Measurements from ENCODE around the gene PLEKHA8.

PLEKHA8 gene

GRCh38 chr7:30028749-30029635 lies 780 bp downstream of the PLEKHA8 start:
- DNase-seq (ENCODE audit: insufficient read length, low spot score) = no peak

DNA sequence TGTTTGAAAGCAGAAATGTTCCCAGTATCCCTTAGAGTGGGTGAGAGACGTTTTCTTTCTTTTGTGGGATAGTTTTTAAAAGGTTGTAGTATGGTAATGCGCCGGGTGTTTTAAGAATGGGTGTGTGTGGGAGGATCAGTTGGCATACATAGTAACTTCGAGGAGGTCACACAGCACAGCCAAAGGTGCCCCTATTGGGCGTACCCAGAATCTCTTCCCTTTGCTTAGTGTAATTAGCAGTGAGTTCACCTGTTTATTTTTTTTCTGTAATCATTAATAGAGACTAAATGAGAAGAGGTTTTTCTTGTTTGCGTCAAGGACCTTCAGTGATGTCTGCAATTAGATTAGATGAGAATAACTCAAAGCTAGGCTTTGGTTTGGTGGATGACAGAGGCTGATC lies 1.5 kb downstream of the PLEKHA8 start:
- TF ChIP-seq CTCF (IDR thresholded peaks at IDR 0.05; ENCODE audit: insufficient read depth, missing control alignments) = no peak
- no peak for DNase-seq (ENCODE audit: insufficient read length, low spot score)
- FAIRE-seq = no peak

More at GRCh38 chr7:30028749-30029635, 780 bp downstream of the PLEKHA8 start:
- TF ChIP-seq CTCF (IDR thresholded peaks at IDR 0.05; ENCODE audit: insufficient read depth, missing control alignments) = no peak
- FAIRE-seq = no peak

DNA sequence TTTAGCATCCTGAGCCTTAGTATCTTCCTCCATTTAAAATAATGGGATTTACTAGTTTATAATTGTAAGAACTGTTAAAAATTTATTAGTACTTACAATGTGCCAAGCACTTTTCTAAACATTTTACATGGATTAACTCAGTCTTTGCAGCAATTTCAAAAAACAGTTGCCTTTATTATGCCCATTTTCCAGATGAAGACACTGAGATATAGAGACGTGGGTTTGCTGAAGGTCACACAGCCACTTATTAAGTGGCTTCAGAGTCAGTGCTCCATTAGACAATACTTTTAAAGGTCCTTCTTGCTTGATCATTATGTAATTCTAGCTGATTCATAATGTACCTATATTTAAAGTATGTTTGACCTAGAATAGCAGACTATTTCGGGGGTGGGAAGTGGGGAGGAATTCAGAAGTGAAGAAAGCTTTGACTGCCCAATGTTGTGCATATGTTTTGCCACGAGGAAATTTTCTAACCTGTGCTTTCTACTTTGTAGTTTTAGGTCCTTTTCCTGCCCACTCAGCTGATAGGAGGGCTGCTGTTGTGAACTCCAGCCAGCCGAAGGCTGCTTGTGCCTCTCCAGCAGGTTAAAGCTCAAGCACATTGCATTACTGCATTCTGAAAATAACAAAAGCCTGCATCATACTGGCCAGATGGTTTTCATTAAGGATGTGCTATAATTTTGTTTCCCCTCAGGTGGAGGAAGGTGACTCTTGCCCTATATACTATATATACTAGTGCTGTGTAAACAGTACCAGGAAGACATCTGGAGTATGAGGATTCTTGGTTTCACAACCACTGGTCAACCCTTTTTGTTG lies 4.3 kb downstream of the PLEKHA8 start:
- no peak for TF ChIP-seq CTCF (IDR thresholded peaks at IDR 0.05; ENCODE audit: insufficient read depth, missing control alignments)
- FAIRE-seq = no peak
- no peak for DNase-seq (ENCODE audit: insufficient read length, low spot score)

- FAIRE-seq = no peak
Observed at GRCh38 chr7:30034501-30034900, 6.3 kb downstream of the PLEKHA8 start.

GRCh38 chr7:30036220-30036619 lies 8.0 kb downstream of the PLEKHA8 start:
- no peak for FAIRE-seq
- TF ChIP-seq CTCF (IDR thresholded peaks at IDR 0.05; ENCODE audit: insufficient read depth, missing control alignments) = no peak
- no peak for DNase-seq (ENCODE audit: insufficient read length, low spot score)

More at GRCh38 chr7:30034501-30034900, 6.3 kb downstream of the PLEKHA8 start:
- DNase-seq (ENCODE audit: insufficient read length, low spot score) = no peak
- no peak for TF ChIP-seq CTCF (IDR thresholded peaks at IDR 0.05; ENCODE audit: insufficient read depth, missing control alignments)

- TF ChIP-seq CTCF (IDR thresholded peaks at IDR 0.05; ENCODE audit: insufficient read depth, missing control alignments) = no peak
- FAIRE-seq = no peak
- DNase-seq (ENCODE audit: insufficient read length, low spot score) = no peak
Observed at GRCh38 chr7:30038196-30038980, 10.2 kb downstream of the PLEKHA8 start.

Measured in D721Med (cell line).